Measurements from ENCODE around the gene LGI2. TPM values are rescaled to one million over a fixed set of nuclear protein-coding genes. Genes with fewer than 3 reads are reported as not detected.

The LGI2 gene
- total RNA-seq, 1 donor from 2014 or later = 0.13 TPM

GRCh38 chr4:24999392-25000089 is 31.2 kb downstream of the LGI2 start:
- DNase-seq (ENCODE audit: low read depth, low spot score) = no peak

GRCh38 chr4:24995346-24995919 is 35.3 kb downstream of the LGI2 start:
- no peak for DNase-seq (ENCODE audit: low read depth, low spot score)

- no peak for DNase-seq (ENCODE audit: low read depth, low spot score)
These were observed 37.1 kb downstream of the LGI2 start for GRCh38 chr4:24993551-24994080.

- no peak for DNase-seq (ENCODE audit: low read depth, low spot score)
These were observed 37.8 kb downstream of the LGI2 start for GRCh38 chr4:24992968-24993367.

- peak; percentile 94 for DNase-seq (ENCODE audit: low read depth, low spot score)
These were observed 39.7 kb downstream of the LGI2 start for GRCh38 chr4:24991015-24991414.

GRCh38 chr4:24989327-24989726 is 41.4 kb downstream of the LGI2 start:
- no peak for DNase-seq (ENCODE audit: low read depth, low spot score)

- peak; percentile 44 for DNase-seq (ENCODE audit: low read depth, low spot score)
These were observed 42.0 kb downstream of the LGI2 start for GRCh38 chr4:24988776-24989175.

- no peak for DNase-seq (ENCODE audit: low read depth, low spot score)
These were observed 45.9 kb downstream of the LGI2 start for GRCh38 chr4:24984602-24985532.

GRCh38 chr4:24980740-24981139 is 50.0 kb downstream of the LGI2 start:
- DNase-seq (ENCODE audit: low read depth, low spot score) = no peak

- peak; percentile 78 for DNase-seq (ENCODE audit: low read depth, low spot score)
These were observed 50.6 kb downstream of the LGI2 start for GRCh38 chr4:24980064-24980690.

GRCh38 chr4:24979554-24979953 is 51.2 kb downstream of the LGI2 start:
- DNase-seq (ENCODE audit: low read depth, low spot score) = peak; percentile 92

- DNase-seq (ENCODE audit: low read depth, low spot score) = no peak
These were observed 52.3 kb downstream of the LGI2 start for GRCh38 chr4:24978291-24979075.

- DNase-seq (ENCODE audit: low read depth, low spot score) = no peak
These were observed 55.2 kb downstream of the LGI2 start for GRCh38 chr4:24975510-24975909.

GRCh38 chr4:24973747-24974601 is 56.8 kb downstream of the LGI2 start:
- no peak for DNase-seq (ENCODE audit: low read depth, low spot score)

- DNase-seq (ENCODE audit: low read depth, low spot score) = no peak
These were observed 57.4 kb downstream of the LGI2 start for GRCh38 chr4:24973404-24973746.

- no peak for DNase-seq (ENCODE audit: low read depth, low spot score)
These were observed 59.6 kb downstream of the LGI2 start for GRCh38 chr4:24971192-24971591.

GRCh38 chr4:24970635-24971034 is 60.1 kb downstream of the LGI2 start:
- no peak for DNase-seq (ENCODE audit: low read depth, low spot score)

- DNase-seq (ENCODE audit: low read depth, low spot score) = no peak
These were observed 60.6 kb downstream of the LGI2 start for GRCh38 chr4:24970191-24970590.

GRCh38 chr4:24969486-24969885 is 61.3 kb downstream of the LGI2 start:
- no peak for DNase-seq (ENCODE audit: low read depth, low spot score)

GRCh38 chr4:24968992-24969391 is 61.8 kb downstream of the LGI2 start:
- no peak for DNase-seq (ENCODE audit: low read depth, low spot score)

Data from pulmonary artery endothelial cell (primary cell).